Effector CD8-positive, alpha-beta T cell (primary cell): ENCODE results near the gene STOM.

Experiments
- DNase-seq: peaks from one replicate; lab custom pipeline; 2025; lab: John Stamatoyannopoulos, UW

Gene STOM

GRCh38 chr9:121371495-121372061 is 1.5 kb upstream of the STOM start:
- DNase-seq: no peak

DNA sequence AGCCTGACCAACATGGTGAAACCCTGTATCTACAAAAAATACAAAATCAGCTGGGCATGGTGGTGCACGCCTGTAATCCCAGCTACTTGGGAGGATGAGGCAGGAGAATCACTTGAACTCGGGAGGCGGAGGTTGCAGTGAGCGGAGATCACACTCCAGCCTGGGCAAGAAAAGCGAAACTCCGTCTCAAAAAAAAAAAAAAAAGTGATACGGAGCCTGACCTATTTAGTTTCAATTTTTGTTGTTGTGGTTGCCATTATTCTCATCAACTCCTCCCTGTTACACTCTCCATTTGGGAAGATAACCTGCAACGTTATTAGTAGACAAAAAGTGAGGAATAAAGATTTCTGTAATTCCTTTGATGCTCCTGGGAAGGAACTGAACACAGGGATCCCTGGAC is 1.3 kb downstream of the STOM start:
- no peak for DNase-seq

GRCh38 chr9:121368138-121368522 is 1.9 kb downstream of the STOM start:
- no peak for DNase-seq

DNA sequence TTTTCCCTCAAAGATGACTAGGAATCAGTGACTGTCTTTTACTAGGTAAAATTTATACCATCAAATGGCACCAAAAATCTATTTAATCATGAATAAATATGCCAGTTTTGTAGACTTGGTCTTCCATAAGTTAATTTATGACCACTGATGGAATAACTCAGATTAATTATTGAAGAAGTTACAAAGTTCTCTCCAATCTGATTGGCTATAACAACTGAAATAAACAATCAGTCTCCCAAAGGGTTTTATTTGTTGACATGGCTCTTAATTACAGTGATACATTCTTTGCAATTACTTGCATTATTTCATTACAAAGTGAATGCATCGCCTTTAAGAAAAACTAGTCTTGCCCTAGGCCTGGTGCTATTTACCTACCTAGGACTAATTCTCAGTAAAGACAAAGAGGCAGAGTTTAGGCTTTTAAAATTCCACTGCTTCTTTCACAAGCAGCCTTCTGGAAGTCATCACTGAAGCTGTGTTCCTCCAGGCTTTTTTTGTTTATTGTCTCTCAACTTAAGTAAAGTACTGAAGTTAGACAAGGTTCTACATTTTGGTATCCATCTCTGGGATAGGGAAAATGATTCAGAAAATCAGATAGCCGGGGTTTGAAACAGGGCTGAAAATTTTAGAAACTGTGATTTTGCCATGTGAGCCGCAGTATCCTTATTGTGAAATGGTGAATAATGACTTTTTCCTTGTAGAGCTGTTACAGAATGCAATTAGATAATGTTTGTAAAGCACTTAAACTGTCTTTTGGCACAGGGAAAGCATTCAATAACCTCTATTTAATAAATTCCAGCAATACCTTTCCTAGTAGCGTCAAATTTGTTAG is 2.5 kb downstream of the STOM start:
- no peak for DNase-seq

DNA sequence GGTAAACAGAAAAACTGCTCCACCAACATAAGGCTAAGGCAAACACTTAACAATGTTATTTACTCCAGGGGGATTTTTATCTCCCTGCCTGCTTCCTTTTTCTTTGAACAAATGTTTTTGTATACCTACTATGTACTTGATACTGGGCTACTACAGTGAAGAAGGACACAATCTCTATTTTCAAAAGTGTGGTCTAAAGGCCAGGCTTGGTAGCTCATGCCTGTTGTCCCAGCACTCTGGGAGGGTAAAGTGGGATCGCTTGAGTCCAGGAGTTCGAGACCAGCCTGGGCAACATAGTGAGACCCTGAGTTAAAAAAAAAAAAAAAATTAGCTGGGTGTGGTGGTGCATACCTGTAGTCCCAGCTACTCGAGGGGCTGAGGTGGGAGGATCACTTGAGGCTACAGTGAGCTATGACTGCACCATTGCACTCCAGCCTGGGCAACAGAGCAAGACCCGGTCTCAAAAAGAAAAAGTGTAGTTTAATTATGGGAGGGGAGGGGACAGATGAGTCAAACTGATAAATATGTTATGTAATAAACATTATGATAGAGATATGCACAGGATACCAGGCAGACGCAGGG is 3.3 kb downstream of the STOM start:
- no peak for DNase-seq

DNA sequence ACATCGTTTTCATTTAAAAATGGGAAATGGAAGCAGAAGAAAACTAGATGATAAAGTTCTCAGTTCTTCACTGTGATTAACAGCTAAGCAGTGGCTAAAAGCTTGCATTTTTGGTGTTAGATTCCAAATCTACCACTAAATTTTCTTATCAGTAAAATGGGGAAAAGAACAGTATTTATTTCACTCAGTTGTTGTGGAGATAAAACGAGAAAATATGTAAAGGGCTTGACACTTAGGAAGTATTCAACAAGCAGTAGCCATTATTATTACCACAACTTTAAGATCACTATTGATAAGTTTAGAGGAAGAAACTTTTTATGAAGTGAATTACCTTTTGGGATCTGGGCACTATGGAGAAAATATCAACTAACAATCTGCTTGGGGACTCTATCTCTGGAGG is 4.5 kb downstream of the STOM start:
- no peak for DNase-seq

DNA sequence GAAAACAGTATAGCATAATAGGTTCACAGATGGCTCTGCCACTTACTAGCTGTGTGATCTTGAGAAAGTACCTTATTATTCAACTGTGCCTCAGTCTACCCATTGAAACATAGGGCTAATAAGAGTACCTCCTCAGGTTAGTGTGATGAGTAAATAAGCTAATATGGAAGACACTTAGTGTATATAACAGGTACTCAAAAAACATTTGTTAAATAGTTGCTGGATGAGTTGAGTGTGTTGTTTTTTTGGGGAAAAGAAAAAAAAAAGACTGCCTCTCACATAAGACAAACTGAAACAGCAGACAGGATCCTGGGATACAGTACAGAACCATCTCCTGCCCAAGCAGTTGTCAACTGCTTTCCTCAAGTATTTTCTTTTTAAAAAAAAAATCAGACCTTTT is 5.2 kb downstream of the STOM start:
- no peak for DNase-seq

DNA sequence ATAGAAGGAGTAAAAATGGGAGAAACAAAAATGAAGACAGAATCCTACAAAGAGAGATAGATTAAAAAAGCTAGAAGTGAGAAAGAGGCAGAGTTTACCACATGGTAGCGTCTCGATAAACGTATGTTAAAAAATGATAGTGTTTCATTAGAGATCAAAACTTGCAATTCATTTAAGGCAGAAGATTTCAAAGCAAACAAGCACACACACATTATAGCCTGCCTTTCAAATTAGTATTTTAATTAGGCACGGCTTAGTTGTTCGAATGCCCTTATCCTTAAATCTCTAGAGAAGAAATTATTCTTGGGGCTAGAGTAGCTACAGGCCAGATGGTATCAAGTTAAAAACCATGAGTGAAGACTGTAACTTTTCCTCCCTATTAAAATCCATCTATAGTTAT is 6.0 kb downstream of the STOM start:
- no peak for DNase-seq

DNA sequence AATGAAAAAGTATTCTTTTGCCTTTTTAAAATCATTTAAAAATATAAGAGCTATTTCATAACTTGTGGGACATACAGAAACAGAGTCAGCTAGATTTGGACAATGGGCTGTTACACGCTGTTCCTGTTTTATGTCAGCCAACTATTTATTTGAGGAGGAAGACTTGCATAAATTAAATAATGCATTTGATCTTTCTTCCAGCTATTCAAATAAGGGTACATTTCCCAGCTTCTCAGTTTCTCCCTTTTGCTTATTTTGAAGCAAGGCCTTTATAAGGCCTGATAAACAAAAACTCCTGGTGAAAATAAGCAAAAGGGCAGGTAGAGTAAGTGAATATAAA is 6.5 kb downstream of the STOM start:
- DNase-seq: no peak

DNA sequence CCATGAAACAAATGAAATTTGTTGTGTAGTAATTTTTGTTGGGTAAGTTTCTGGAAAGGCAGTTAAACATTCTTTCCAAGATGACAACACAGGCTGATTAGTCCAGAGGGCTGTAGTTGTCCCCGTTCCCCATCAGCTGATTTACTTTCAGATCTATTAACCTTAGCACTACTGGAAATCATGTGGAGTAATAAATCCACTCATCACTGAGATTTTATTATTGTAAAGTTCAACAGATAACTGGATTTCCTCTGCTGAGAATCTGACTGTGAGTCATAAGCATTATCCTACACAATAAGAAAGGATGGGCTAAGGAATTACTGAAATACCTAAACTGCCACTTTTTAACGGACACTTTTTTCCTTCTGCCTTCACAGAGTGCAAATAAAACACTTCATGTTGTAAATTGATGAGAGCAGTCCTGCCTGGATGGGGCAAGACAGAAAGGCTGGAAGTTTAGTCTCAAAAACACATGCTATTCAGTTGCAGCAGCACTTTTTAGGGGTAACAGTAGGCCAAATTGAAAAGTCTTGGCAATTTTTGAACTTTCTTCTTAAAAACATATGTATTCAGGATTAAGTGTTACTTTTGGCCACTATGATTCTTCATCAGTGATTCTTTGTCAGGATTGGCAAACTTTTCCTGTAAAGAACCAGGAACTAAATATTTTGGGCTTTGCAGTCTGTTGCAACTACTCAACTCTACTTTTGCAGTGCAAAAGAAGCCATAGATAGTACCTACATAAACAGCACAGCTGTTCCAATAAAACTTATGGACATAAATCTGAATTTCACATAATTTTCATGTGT is 7.0 kb downstream of the STOM start:
- no peak for DNase-seq

GRCh38 chr9:121360601-121361374 is 9.3 kb downstream of the STOM start:
- no peak for DNase-seq

DNA sequence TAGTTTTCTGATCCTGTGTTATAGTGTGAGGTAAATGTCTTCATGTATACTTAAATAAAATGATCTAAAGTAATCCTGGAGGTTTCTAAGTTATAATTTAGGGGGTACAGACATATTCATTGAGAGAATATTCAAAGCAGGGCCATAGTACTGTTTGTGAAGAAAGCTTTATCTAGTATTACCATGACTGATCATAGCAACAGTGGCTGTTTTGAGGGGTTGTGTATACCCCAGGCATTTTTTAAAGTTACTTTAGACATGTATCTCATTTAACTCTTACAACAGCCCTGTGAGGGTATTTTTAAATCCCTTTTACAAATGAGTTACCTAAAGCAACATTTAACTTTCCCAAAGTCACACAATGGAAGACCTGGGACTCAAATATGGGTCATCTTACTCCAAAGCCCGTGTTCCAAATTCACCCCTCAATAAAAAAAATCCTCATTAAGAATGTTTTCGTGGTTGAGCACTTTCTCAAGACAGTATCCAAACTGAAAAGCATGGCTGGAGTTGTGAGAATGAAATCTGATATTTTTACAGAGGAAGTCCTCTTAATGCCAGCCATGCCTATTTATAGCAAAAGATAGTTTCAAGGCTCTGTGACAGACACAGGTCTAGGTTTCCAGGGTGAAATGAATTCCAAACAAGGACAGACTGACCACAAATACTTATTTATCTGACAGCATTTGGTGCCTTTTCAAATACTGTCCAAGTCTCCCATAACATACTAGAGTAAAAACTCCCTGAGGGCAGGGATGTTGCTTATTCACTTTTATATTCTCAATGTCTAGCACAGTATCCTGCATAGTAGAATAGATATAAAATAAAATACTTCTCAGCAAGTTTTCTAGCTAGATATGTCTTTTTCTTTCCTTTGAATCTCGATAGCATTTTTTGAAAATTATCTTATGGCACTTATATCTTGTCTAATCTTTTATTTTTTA is 10.4 kb downstream of the STOM start:
- DNase-seq: no peak

DNA sequence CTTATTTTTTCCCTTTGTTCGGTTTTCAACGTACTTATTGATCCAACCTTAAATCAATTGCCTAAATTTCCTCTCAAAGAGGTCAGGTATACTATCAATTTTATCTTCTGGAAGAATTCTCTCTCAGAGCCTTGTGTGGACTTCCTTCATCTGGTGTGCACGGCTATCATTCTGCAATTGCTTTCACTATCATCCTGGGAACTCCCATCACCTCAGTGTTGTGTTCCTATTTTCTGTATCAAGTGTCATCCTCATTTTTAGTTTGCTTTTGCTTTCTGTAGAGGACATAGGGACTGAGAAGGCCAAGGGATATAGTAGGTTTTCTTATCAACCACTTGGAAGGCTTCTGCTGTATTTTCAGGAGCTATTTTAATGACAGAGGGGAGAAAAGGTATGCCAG is 11.3 kb downstream of the STOM start:
- no peak for DNase-seq

- DNase-seq: no peak
Observed at GRCh38 chr9:121357011-121357410, 13.0 kb downstream of the STOM start.

- no peak for DNase-seq
Observed at GRCh38 chr9:121354762-121355161, 15.3 kb downstream of the STOM start.

- DNase-seq: no peak
Observed at GRCh38 chr9:121354141-121354540, 15.9 kb downstream of the STOM start.

DNA sequence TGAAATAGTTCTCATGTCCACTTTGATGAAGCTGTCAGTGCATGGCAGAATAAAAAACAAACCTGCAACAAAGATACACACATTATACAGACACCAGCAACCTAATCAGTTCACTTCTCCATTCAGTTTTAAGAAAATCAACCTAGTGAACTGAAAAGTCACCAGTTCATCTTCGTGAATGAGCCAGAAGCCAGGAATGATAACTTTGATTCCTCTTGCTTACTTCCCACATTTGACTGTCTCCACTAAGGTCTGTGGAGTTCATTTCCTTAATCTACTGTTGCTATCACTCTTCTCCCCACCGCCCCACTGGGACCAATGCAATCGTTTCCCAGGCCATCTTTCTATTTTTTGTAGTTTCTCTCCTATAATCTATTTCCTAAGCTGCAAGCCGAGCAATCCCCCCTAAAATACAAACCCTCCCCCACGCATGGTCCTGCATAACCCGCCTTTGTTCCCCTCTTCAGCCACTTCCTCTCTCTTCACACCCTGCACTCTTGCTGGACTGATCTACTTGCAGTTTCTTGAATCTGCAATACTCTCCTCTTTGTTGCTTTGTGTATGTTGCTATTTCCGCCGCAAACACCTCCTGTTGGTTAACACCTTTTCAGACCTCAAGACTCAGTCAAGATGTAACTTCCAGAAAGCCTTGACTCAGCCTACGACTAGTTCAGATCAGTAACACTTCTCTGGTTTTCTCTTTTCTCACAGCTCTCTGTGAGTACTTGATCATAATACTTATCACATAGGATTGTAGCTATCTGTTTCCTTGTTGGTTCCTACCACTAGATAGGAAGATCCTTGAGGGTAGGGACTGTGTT is 16.6 kb downstream of the STOM start:
- DNase-seq: peak; percentile 11

DNA sequence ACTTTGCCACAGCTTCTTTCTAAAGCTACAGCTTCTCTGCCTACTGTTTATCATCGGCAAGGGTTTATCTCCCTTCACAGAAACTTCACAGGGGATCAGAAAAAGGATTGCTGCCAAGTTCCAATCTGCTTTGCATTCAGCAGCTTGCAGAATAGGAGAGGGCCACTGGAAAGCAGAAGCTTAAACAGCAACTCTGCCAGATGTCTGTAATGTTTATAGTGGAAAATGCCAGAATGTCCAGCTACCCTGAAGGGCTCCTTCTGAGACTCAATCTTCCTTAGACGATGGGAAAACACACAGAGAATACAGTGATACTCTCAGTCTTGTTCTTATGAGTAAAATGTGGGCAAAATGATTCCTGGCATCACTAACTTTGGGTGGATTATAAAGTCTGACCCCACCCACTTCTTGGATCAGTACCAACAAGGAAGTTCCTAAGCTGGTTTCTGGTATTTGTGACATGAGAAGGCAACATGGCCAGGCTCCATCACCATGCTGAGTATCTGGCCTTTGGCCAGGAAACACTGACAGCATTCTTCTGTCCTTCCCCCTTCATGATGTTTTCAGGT is 19.0 kb downstream of the STOM start:
- no peak for DNase-seq

- no peak for DNase-seq
Observed at GRCh38 chr9:121350036-121350435, 20.0 kb downstream of the STOM start.

DNA sequence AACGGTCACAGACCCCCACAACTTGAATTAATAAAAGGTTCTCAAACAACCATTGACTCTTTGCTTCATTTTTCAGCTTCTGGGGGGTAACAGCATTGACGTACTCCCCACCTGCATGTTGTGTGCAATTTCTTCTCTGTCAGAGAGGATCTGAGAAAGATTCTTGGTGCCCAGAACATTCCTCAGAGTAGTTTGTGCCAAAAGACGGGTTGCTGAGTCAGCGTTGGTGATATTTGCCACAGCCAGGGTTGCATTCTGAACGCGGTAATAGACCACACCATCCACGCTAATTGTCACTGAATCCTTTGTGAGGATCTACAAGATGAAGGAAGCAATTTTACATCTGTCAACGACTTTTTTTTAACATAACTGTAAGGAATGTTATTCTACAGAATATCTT is 21.0 kb downstream of the STOM start:
- DNase-seq: no peak
